Loucy (cell line): ENCODE data around the gene MEAF6.

Experiments used
- CTCF ChIP-seq: fragments of 200-600 bp; sonication (generic); conservative IDR thresholded peaks from 2 replicates; pipeline ENCODE4 v1.5.1; 2014; ENCODE audit warnings: mild to moderate bottlenecking, antibody characterized with exemption, low read length
- EZH2phosphoT487 ChIP-seq: fragments of 200-600 bp; IDR thresholded peaks from 2 replicates; pipeline ENCODE4 v1.6.1; 2018; ENCODE audit warnings: antibody characterized with exemption, mild to moderate bottlenecking, moderate library complexity, borderline replicate concordance

- no peak for TF ChIP-seq CTCF
- no peak for TF ChIP-seq EZH2phosphoT487
Measured at GRCh38 chr1:37493336-37494098, 21.0 kb downstream of the MEAF6 start.
